Neuronal stem cell (in vitro differentiated cells): ENCODE results near the gene COL25A1.

Experiments used
- DNase-seq: peaks from one replicate; pipeline ENCODE4 v3.0.0-alpha.2; 2013; ENCODE audit warnings: low spot score
- H2AFZ ChIP-seq: one replicate; pipeline ENCODE4 v1.6.1; 2013; ENCODE audit warnings: mild to moderate bottlenecking, low read length, inconsistent platforms
- H2AK5ac ChIP-seq: 2 replicates; pipeline ENCODE4 v1.6.1; 2013; ENCODE audit warnings: low read depth, mild to moderate bottlenecking, inconsistent platforms, low read length, moderate library complexity, mixed read lengths
- H2BK120ac ChIP-seq: 2 replicates; pipeline ENCODE4 v1.6.1; 2013; ENCODE audit warnings: low read depth, mild to moderate bottlenecking, inconsistent platforms, low read length, moderate library complexity, mixed read lengths
- H2BK12ac ChIP-seq: one replicate; pipeline ENCODE4 v1.6.1; 2013; ENCODE audit warnings: low read length, inconsistent platforms
- H2BK15ac ChIP-seq: 2 replicates; pipeline ENCODE4 v1.6.1; 2013; ENCODE audit warnings: mild to moderate bottlenecking, low read length, inconsistent platforms, mixed read lengths
- H2BK5ac ChIP-seq: one replicate; pipeline ENCODE4 v1.6.1; 2013; ENCODE audit warnings: inconsistent platforms, mild to moderate bottlenecking, low read length, moderate library complexity
- H3K14ac ChIP-seq: one replicate; pipeline ENCODE4 v1.6.1; 2013; ENCODE audit warnings: low read length, inconsistent platforms
- H3K18ac ChIP-seq: 2 replicates; pipeline ENCODE4 v1.6.1; 2013; ENCODE audit warnings: low read length, inconsistent platforms
- H3K23ac ChIP-seq: 2 replicates; pipeline ENCODE4 v1.6.1; 2013; ENCODE audit warnings: low read depth, mild to moderate bottlenecking, mixed read lengths, low read length, inconsistent platforms; ENCODE audit not compliant: poor library complexity
- H3K27ac ChIP-seq: replicated peaks from 3 replicates; pipeline ENCODE4 v1.5.1; 2013; ENCODE audit warnings: low read length, inconsistent platforms
- H3K27me3 ChIP-seq, 3 experiments: 2 replicates each; pipeline ENCODE4 v1.6.1; 2013; ENCODE audit warnings: low read length in 3 of 3, mild to moderate bottlenecking in 2 of 3, inconsistent platforms in 1 of 3, low read depth in 1 of 3, mixed read lengths in 1 of 3, moderate library complexity in 1 of 3; ENCODE audit not compliant: control insufficient read depth in 3 of 3, insufficient read depth in 3 of 3
- H3K36me3 ChIP-seq, 2 donors: replicated peaks in 1 of 2; 2 replicates each; pipeline ENCODE4 v1.6.1; 2013; ENCODE audit warnings: low read length in 2 of 2; ENCODE audit not compliant: control insufficient read depth in 2 of 2, insufficient read depth in 2 of 2
- H3K4ac ChIP-seq: 2 replicates; pipeline ENCODE4 v1.6.1; 2013; ENCODE audit warnings: inconsistent platforms, mild to moderate bottlenecking, low read length, moderate library complexity
- H3K4me1 ChIP-seq, 2 donors: 1 replicate in 1 of 2; 2 replicates in 1 of 2; pipeline ENCODE4 v1.6.1; 2013; ENCODE audit warnings: low read length in 2 of 2, low read depth in 1 of 2; ENCODE audit not compliant: control insufficient read depth in 2 of 2, insufficient read depth in 1 of 2
- H3K4me2 ChIP-seq: one replicate; pipeline ENCODE4 v1.6.1; 2013; ENCODE audit warnings: mild to moderate bottlenecking, low read length, inconsistent platforms; ENCODE audit not compliant: insufficient read depth, poor library complexity, severe bottlenecking
- H3K4me3 ChIP-seq, 2 donors: 2 replicates each; pipeline ENCODE4 v1.5.1; 2013; ENCODE audit warnings: low read length in 2 of 2, mild to moderate bottlenecking in 2 of 2, inconsistent platforms in 1 of 2, moderate library complexity in 1 of 2
- H3K79me1 ChIP-seq: one replicate; pipeline ENCODE4 v1.6.1; 2013; ENCODE audit warnings: low read depth, mild to moderate bottlenecking, inconsistent platforms, low read length, moderate library complexity
- H3K9ac ChIP-seq: one replicate; pipeline ENCODE4 v1.6.1; 2013; ENCODE audit warnings: mild to moderate bottlenecking, low read depth, low read length, inconsistent platforms; ENCODE audit not compliant: poor library complexity
- H3K9me3 ChIP-seq, 2 donors: replicated peaks in 1 of 2; 2 replicates each; pipeline versions ENCODE3 to v1.6.1; 2013; ENCODE audit warnings: low read length in 2 of 2, mild to moderate bottlenecking in 2 of 2, inconsistent platforms in 1 of 2, low read depth in 1 of 2, mixed read lengths in 1 of 2, moderate library complexity in 1 of 2; ENCODE audit not compliant: control insufficient read depth in 2 of 2, insufficient read depth in 1 of 2
- H4K8ac ChIP-seq: one replicate; pipeline ENCODE4 v1.6.1; 2013; ENCODE audit warnings: low read depth, mild to moderate bottlenecking, inconsistent platforms, low read length, moderate library complexity
- H4K91ac ChIP-seq: one replicate; pipeline ENCODE4 v1.6.1; 2013; ENCODE audit warnings: low read length, low read depth, mild to moderate bottlenecking, inconsistent platforms; ENCODE audit not compliant: poor library complexity
- WGBS, 2 donors: extraction: QIAGEN DNeasy Blood & Tissue Kit; methylation state at CpG; one replicate each; pipeline ENCODE4 v1.1.7; 2013; ENCODE audit warnings: missing lambda C conversion rate in 2 of 2, mixed read lengths in 1 of 2; ENCODE audit not compliant: insufficient read length in 2 of 2, insufficient replicate concordance in 1 of 2; ENCODE audit errors: extremely low coverage in 2 of 2; 5-methylcytosine and 5-hydroxymethylcytosine counted together

COL25A1 gene

GRCh38 chr4:109298279-109299010, 4.0 kb downstream of the COL25A1 start:
- Histone ChIP-seq H3K36me3 (no peaks in the 10 kb centered on the region), H3K4ac (no peak overlapping the region), H3K4me1 (peaks cover 7 to 9% of the 10 kb centered on the region in 2 donors), H2BK120ac (no peak overlapping the region), H2AFZ (no peak overlapping the region), H2BK5ac (no peak overlapping the region), H3K14ac (no peak overlapping the region), H3K27ac (no peak overlapping the region), H2AK5ac (no peak overlapping the region), H4K91ac (no peak overlapping the region), H2BK15ac (no peak overlapping the region), H3K4me2 (no peak overlapping the region), H3K4me3 (no peak overlapping the region), H4K8ac (no peak overlapping the region), H3K18ac (no peak overlapping the region), H3K27me3 (peaks cover 4 to 50% (median 20%) of the 10 kb centered on the region in 3 experiments), H3K9me3 (peaks cover 0 to 7% of the 10 kb centered on the region in 2 donors), H2BK12ac (no peak overlapping the region), H3K9ac (no peak overlapping the region), H3K79me1 (no peaks in the 10 kb centered on the region), H3K23ac (no peak overlapping the region)
- no CpG with 5 or more reads among the region's 3 CpGs for WGBS, 2 donors
- no peak for DNase-seq

DNA sequence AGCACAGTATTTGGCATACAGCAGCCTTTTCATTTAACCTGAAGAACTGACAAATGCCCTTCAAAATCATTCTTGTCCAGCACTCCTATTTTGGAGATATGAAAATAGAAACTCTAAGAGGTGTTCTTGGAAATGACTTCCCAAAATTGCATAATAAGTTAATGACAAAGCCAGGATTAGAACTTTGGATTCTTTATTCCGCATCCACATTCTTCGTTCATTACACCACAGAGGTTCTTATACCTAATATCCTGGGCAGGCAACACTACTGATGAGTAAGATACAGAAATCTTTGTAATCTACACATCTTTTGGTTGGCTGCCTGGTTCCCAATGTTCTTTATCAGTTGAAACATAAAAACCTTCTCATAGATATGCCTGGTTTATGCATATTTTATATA, 5.9 kb downstream of the COL25A1 start:
- Histone ChIP-seq H3K18ac (no peak overlapping the region), H3K27me3 (peaks cover under 1 to 37% (median 8%) of the 10 kb centered on the region in 3 experiments), H3K36me3 (no peaks in the 10 kb centered on the region), H3K23ac (no peak overlapping the region), H3K4ac (no peak overlapping the region), H2AK5ac (no peak overlapping the region), H3K14ac (no peak overlapping the region), H3K9me3 (peaks cover 0 to 2% of the 10 kb centered on the region in 2 donors), H2AFZ (no peak overlapping the region), H3K4me1 (peaks cover 0 to 1% of the 10 kb centered on the region in 2 donors), H3K4me2 (no peak overlapping the region), H3K4me3 (no peak overlapping the region), H3K27ac (no peak overlapping the region), H2BK12ac (no peak overlapping the region), H2BK15ac (no peak overlapping the region), H2BK120ac (no peak overlapping the region), H3K79me1 (no peaks in the 10 kb centered on the region), H3K9ac (no peak overlapping the region), H4K8ac (no peak overlapping the region), H4K91ac (no peak overlapping the region), H2BK5ac (no peak overlapping the region)
- no CpG with 5 or more reads among the region's 2 CpGs for WGBS, 2 donors
- no peak for DNase-seq

GRCh38 chr4:109295081-109295480, 7.4 kb downstream of the COL25A1 start:
- no peak overlapping the region for H3K27ac ChIP-seq
- H3K4me3 ChIP-seq: no peak overlapping the region
- no peak overlapping the region for H3K23ac ChIP-seq
- no peak for DNase-seq
- no peak overlapping the region for H4K91ac ChIP-seq
- no peaks in the 10 kb centered on the region for H3K36me3 ChIP-seq
- no peaks in the 10 kb centered on the region for H3K79me1 ChIP-seq
- H3K9ac ChIP-seq: no peak overlapping the region
- no peak overlapping the region for H2BK15ac ChIP-seq
- H2BK120ac ChIP-seq: no peak overlapping the region
- H2AK5ac ChIP-seq: no peak overlapping the region
- H3K14ac ChIP-seq: no peak overlapping the region
- no peak overlapping the region for H2BK5ac ChIP-seq
- no peaks in the 10 kb centered on the region for H3K4me1 ChIP-seq
- no peaks in the 10 kb centered on the region for H3K9me3 ChIP-seq
- H3K4me2 ChIP-seq: no peak overlapping the region
- H4K8ac ChIP-seq: no peak overlapping the region
- H2AFZ ChIP-seq: no peak overlapping the region
- no peak overlapping the region for H3K18ac ChIP-seq
- no peak overlapping the region for H2BK12ac ChIP-seq
- H3K27me3 ChIP-seq: peaks cover 0 to 29% (median 0%) of the 10 kb centered on the region in 3 experiments
- H3K4ac ChIP-seq: no peak overlapping the region

GRCh38 chr4:109294468-109295020, 7.9 kb downstream of the COL25A1 start:
- Histone ChIP-seq H2BK15ac (no peak overlapping the region), H3K4me3 (no peak overlapping the region), H2BK120ac (no peak overlapping the region), H4K8ac (no peak overlapping the region), H2AK5ac (no peak overlapping the region), H3K9ac (no peak overlapping the region), H2BK5ac (no peak overlapping the region), H3K27ac (no peak overlapping the region), H2BK12ac (no peak overlapping the region), H3K79me1 (no peaks in the 10 kb centered on the region), H2AFZ (no peak overlapping the region), H3K4ac (no peak overlapping the region), H4K91ac (no peak overlapping the region), H3K36me3 (no peaks in the 10 kb centered on the region), H3K14ac (no peak overlapping the region), H3K23ac (no peak overlapping the region), H3K27me3 (peaks cover 0 to 27% (median 0%) of the 10 kb centered on the region in 3 experiments), H3K4me2 (no peak overlapping the region), H3K9me3 (no peaks in the 10 kb centered on the region), H3K18ac (no peak overlapping the region), H3K4me1 (no peaks in the 10 kb centered on the region)
- no CpG with 5 or more reads among the region's 4 CpGs for WGBS, 2 donors
- no peak for DNase-seq
